B cell (primary cell): ENCODE measurements around the gene LRRC8D. TPM values are rescaled to one million over a fixed set of nuclear protein-coding genes. Genes with fewer than 3 reads are reported as not detected.

Experiments
- ATAC-seq: fragments of 200-7000 bp; cut with Tn5 transposase; one replicate; pipeline ENCODE4 v1.10.0; 2021; ENCODE audit warnings: low read depth, mild to moderate bottlenecking, moderate number of reproducible peaks, moderate library complexity
- CTCF ChIA-PET: fragments of 350-600 bp; sonication (Branson Sonifier 250); formaldehyde crosslinking; loops from one replicate; lab custom pipeline; 2021; ENCODE audit warnings: antibody characterized with exemption, inconsistent platforms; lab: Charles Lee
- POLR2A ChIA-PET: fragments of 350-600 bp; sonication (Branson Sonifier 250); formaldehyde crosslinking; loops from one replicate; lab custom pipeline; 2021; ENCODE audit warnings: antibody characterized with exemption; lab: Charles Lee
- DNase-seq: peaks from one replicate; pipeline ENCODE4 v3.0.0; 2013
- H2AFZ ChIP-seq: 2 replicates; pipeline ENCODE4 v1.6.1; 2012; ENCODE audit warnings: mild to moderate bottlenecking, low read depth, low read length; ENCODE audit not compliant: insufficient read depth, poor library complexity, severe bottlenecking
- H3K27ac ChIP-seq, 2 donors: 1 replicate in 1 of 2; 2 replicates in 1 of 2; pipeline ENCODE4 v1.5.1; 2012 to 2013; ENCODE audit warnings: low read length in 2 of 2, mild to moderate bottlenecking in 2 of 2, moderate library complexity in 1 of 2
- H3K27me3 ChIP-seq, 4 experiments: fragments of 200-600 bp in 1 of 4; sonication (generic) in 1 of 4; replicated peaks in 1 of 4; 1 replicate in 2 of 4; 2 replicates in 2 of 4; pipeline versions ENCODE4 v1.6.1 to v1.7.0; 2013 to 2016; ENCODE audit warnings: low read length in 3 of 4, mild to moderate bottlenecking in 2 of 4, mixed read lengths in 1 of 4, moderate library complexity in 1 of 4; ENCODE audit not compliant: insufficient read depth in 4 of 4, control insufficient read depth in 3 of 4; ENCODE audit errors: control extremely low read depth in 1 of 4
- H3K36me3 ChIP-seq, 2 experiments: replicated peaks in 1 of 2; 1 replicate in 1 of 2; 2 replicates in 1 of 2; pipeline versions ENCODE4 v1.6.1 to v1.7.1; 2013; ENCODE audit warnings: low read length in 1 of 2; ENCODE audit not compliant: insufficient read depth in 2 of 2, control insufficient read depth in 1 of 2; ENCODE audit errors: control extremely low read depth in 1 of 2, extremely low read depth in 1 of 2
- H3K4me1 ChIP-seq, 2 donors: fragments of 200-600 bp in 1 of 2; sonication (generic) in 1 of 2; 1 replicate in 1 of 2; 2 replicates in 1 of 2; pipeline versions ENCODE4 v1.5.1 to v1.6.1; 2013 to 2017; ENCODE audit warnings: low read length in 2 of 2; ENCODE audit not compliant: control insufficient read depth in 2 of 2, insufficient read depth in 2 of 2
- H3K4me2 ChIP-seq: replicated peaks from 2 replicates; pipeline ENCODE3; 2012; ENCODE audit warnings: mild to moderate bottlenecking, low read depth, low read length; ENCODE audit not compliant: poor library complexity, severe bottlenecking
- H3K4me3 ChIP-seq, 5 experiments: fragments of 200-600 bp in 1 of 5; sonication (generic) in 1 of 5; 1 replicate in 3 of 5; 2 replicates in 2 of 5; pipeline versions ENCODE4 v1.5.1 to v1.7.0; 2011 to 2016; ENCODE audit warnings: low read length in 4 of 5, mild to moderate bottlenecking in 4 of 5, low read depth in 2 of 5, control low read depth in 1 of 5, moderate library complexity in 1 of 5; ENCODE audit not compliant: insufficient read depth in 1 of 5; ENCODE audit errors: control extremely low read depth in 1 of 5, extremely low read depth in 1 of 5
- H3K79me2 ChIP-seq: fragments of 200-600 bp; sonication (generic); one replicate; pipeline ENCODE4 v1.6.0; 2016; ENCODE audit warnings: low read length; ENCODE audit not compliant: control insufficient read depth, insufficient read depth
- H3K9ac ChIP-seq: fragments of 200-600 bp; sonication (generic); 2 replicates; pipeline ENCODE4 v1.6.1; 2017; ENCODE audit warnings: mild to moderate bottlenecking, low read length, moderate library complexity
- H3K9me3 ChIP-seq, 3 donors: one replicate each; pipeline versions ENCODE4 v1.6.1 to v1.7.1; 2013; ENCODE audit warnings: low read length in 2 of 3; ENCODE audit not compliant: control insufficient read depth in 2 of 3, insufficient read depth in 1 of 3; ENCODE audit errors: control extremely low read depth in 1 of 3
- H4K20me1 ChIP-seq: 2 replicates; pipeline ENCODE4 v1.6.0; 2012; ENCODE audit warnings: mild to moderate bottlenecking, low read length; ENCODE audit not compliant: insufficient read depth, control insufficient read depth, poor library complexity, severe bottlenecking
- H3K27ac Mint-ChIP-seq: one replicate; pipeline ENCODE4 v1.8.0; 2021; ENCODE audit warnings: mixed read lengths
- H3K27me3 Mint-ChIP-seq: one replicate; pipeline ENCODE4 v1.8.0; 2021; ENCODE audit warnings: mixed read lengths
- H3K4me1 Mint-ChIP-seq: one replicate; pipeline ENCODE4 v1.8.0; 2021; ENCODE audit warnings: mixed read lengths
- H3K4me3 Mint-ChIP-seq: one replicate; pipeline ENCODE4 v1.8.0; 2021; ENCODE audit warnings: mixed read lengths
- H3K9me3 Mint-ChIP-seq: one replicate; pipeline ENCODE4 v1.8.0; 2022; ENCODE audit warnings: mixed read lengths; ENCODE audit not compliant: insufficient read depth
- CTCF ChIP-seq: fragments of 200-600 bp; IDR thresholded peaks from one replicate; pipeline ENCODE4 v1.8.0; 2022; ENCODE audit warnings: antibody characterized with exemption, mild to moderate bottlenecking
- EZH2 ChIP-seq: IDR thresholded peaks from 2 replicates; pipeline ENCODE4 v1.6.1; 2012; ENCODE audit warnings: borderline replicate concordance, low read depth, mild to moderate bottlenecking, moderate library complexity, low read length; ENCODE audit not compliant: insufficient read depth, poor library complexity, severe bottlenecking
- WGBS: methylation state at CpG from one replicate; pipeline ENCODE4 v1.1.5; 2013; ENCODE audit warnings: missing lambda C conversion rate; ENCODE audit not compliant: insufficient coverage; 5-methylcytosine and 5-hydroxymethylcytosine counted together
- intact Hi-C: fragments of 100-400 bp; cut with micrococcal nuclease; formaldehyde crosslinking; loops from one replicate; pipeline ENCODE4 v1.10.0; 2022
- polyA plus RNA-seq: library from polyadenylated mRNA; depleted of rRNA; stranded (reverse); fragments of >200 nt; gene quantifications from 2 replicates; pipeline ENCODE4 v1.2.3, GENCODE V29; 2012
- total RNA-seq, 2 donors: library from RNA; stranded (reverse); fragments of 120-200 nt in 1 of 2; gene quantifications; 1 replicate in 1 of 2; 2 replicates in 1 of 2; pipeline versions ENCODE4 v1.2.3 to v1.2.4, GENCODE V29; 2013 to 2022

LRRC8D gene
- total and polyA plus RNA-seq, 2 donors (not counting 1 experiment from before 2014, with no cell fraction given): 23.7 to 47.0 TPM

- no peak overlapping the region for H3K27ac ChIP-seq
- intact Hi-C loops: no loop called here
- H3K4me3 Mint-ChIP-seq: no peak overlapping the region
- no peaks in the 10 kb centered on the region for H3K27me3 ChIP-seq
- H3K9me3 Mint-ChIP-seq: no peaks in the 10 kb centered on the region
- no peak overlapping the region for H2AFZ ChIP-seq
- H3K9me3 ChIP-seq: no peaks in the 10 kb centered on the region
- ChIA-PET POLR2A (no interaction called here), CTCF (interaction anchor here (0.7 kb wide), 1 partner anchor 8 kb away, joined by 3 read pairs; no protein-coding TSS in a partner anchor)
- peaks cover 0 to 3% of the 10 kb centered on the region in 2 experiments for H3K36me3 ChIP-seq
- H3K4me3 ChIP-seq: no peak overlapping the region
- TF ChIP-seq CTCF (no peak), EZH2 (no peak)
- no peaks in the 10 kb centered on the region for H3K27me3 Mint-ChIP-seq
- no peak overlapping the region for H3K4me2 ChIP-seq
- ATAC-seq: no peak
- peaks cover 0 to 16% of the 10 kb centered on the region in 2 donors for H3K4me1 ChIP-seq
- no peak overlapping the region for H3K9ac ChIP-seq
- peaks cover 35% of the 10 kb centered on the region for H4K20me1 ChIP-seq
- no peak overlapping the region for H3K27ac Mint-ChIP-seq
- DNase-seq: no peak
- H3K4me1 Mint-ChIP-seq: peaks cover 46% of the 10 kb centered on the region
- peaks cover 70% of the 10 kb centered on the region for H3K79me2 ChIP-seq
Observed at GRCh38 chr1:89910268-89910667, 89.4 kb downstream of the LRRC8D start.

GRCh38 chr1:89910780-89911179 is 89.9 kb downstream of the LRRC8D start:
- H3K4me1 ChIP-seq: peaks cover 0 to 16% of the 10 kb centered on the region in 2 donors
- Mint-ChIP-seq H3K9me3 (no peaks in the 10 kb centered on the region), H3K27ac (no peak overlapping the region), H3K4me1 (peaks cover 42% of the 10 kb centered on the region), H3K4me3 (no peak overlapping the region), H3K27me3 (no peaks in the 10 kb centered on the region)
- H3K36me3 ChIP-seq: peaks cover 0 to 3% of the 10 kb centered on the region in 2 experiments
- no peak overlapping the region for H2AFZ ChIP-seq
- WGBS: 80% methylated on average over 1 of the region's 2 CpGs
- intact Hi-C loops: no loop called here
- no peak for ATAC-seq
- no peak overlapping the region for H3K9ac ChIP-seq
- POLR2A ChIA-PET: no interaction called here
- no peak overlapping the region for H3K4me3 ChIP-seq
- no peaks in the 10 kb centered on the region for H3K9me3 ChIP-seq
- CTCF ChIA-PET: no interaction called here
- H3K79me2 ChIP-seq: peaks cover 72% of the 10 kb centered on the region
- no peak overlapping the region for H3K4me2 ChIP-seq
- DNase-seq: no peak
- H3K27me3 ChIP-seq: no peaks in the 10 kb centered on the region
- no peak for TF ChIP-seq EZH2
- no peak for TF ChIP-seq CTCF
- peaks cover 30% of the 10 kb centered on the region for H4K20me1 ChIP-seq
- H3K27ac ChIP-seq: no peak overlapping the region
